Esophagus muscularis mucosa (tissue), 4 donors: Measurements from ENCODE around the gene SRPRB.

Experiments
- CTCF ChIP-seq, 3 experiments: fragments of 200-600 bp in 2 of 3; fragments of 450-650 bp in 1 of 3; sonication (generic) in 2 of 3; IDR thresholded peaks; one replicate each; pipeline ENCODE4 v1.5.1; 2017 to 2019; ENCODE audit warnings: antibody characterized with exemption in 3 of 3, mild to moderate bottlenecking in 2 of 3, moderate library complexity in 1 of 3
- EP300 ChIP-seq: sonication (generic); formaldehyde crosslinking; IDR thresholded peaks from one replicate; pipeline ENCODE4 v1.6.1; 2017; ENCODE audit warnings: antibody characterized with exemption
- POLR2A ChIP-seq: fragments of 450-650 bp; IDR thresholded peaks from one replicate; pipeline ENCODE4 v1.6.1; 2017; ENCODE audit warnings: antibody characterized with exemption, moderate library complexity, mild to moderate bottlenecking, low read depth
- POLR2AphosphoS5 ChIP-seq, 2 donors: sonication (generic); formaldehyde crosslinking; IDR thresholded peaks; one replicate each; pipeline ENCODE4 v1.6.1; 2017; ENCODE audit warnings: antibody characterized with exemption in 2 of 2

DNA sequence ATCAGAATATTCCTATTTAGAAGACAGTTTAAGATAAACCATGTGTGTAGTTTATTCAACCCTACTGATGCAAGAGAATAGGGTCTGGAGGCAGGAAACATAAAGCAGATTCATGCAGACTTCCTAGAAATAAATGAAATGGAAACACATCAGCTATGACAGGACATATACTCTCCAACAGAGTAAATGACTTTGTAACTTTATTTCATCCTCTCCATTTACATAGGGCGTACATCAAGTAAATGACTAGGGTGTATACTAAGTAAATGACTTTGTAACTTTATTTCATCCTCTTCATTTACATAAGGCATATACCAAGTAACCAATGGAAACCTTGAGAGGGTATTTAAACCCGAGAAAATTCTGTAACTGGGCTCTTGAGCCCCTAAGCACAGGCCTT, 17.6 kb upstream of the SRPRB start:
- TF ChIP-seq POLR2AphosphoS5 (IDR thresholded peaks at IDR 0.05): no peak
- no peak for TF ChIP-seq CTCF (IDR thresholded peaks at IDR 0.05)
- no peak for TF ChIP-seq EP300
- TF ChIP-seq POLR2A: no peak
